Astrocyte (in vitro differentiated cells and primary cell): ENCODE data around the gene SND1. TPM values are rescaled to one million over a fixed set of nuclear protein-coding genes. Genes with fewer than 3 reads are reported as not detected.

Experiments
- DNase-seq: peaks from one replicate; pipeline ENCODE4 v3.0.0-alpha.2; 2010; ENCODE audit warnings: low read depth
- FAIRE-seq: peaks from 2 replicates; lab custom pipeline; 2011; peaks lifted over from hg19 to GRCh38; lab: Jason Lieb, UNC
- H2AFZ ChIP-seq: 2 replicates; pipeline ENCODE4 v1.6.0; 2012; ENCODE audit warnings: low read depth, low read length, inconsistent platforms
- H3K27ac ChIP-seq: 2 replicates; pipeline ENCODE4 v1.5.1; 2011; ENCODE audit warnings: low read depth, low read length, inconsistent platforms
- H3K27me3 ChIP-seq: 2 replicates; pipeline ENCODE4 v1.6.0; 2011; ENCODE audit warnings: low read length, inconsistent platforms; ENCODE audit not compliant: insufficient read depth
- H3K36me3 ChIP-seq: 2 replicates; pipeline ENCODE4 v1.5.1; 2011; ENCODE audit warnings: low read length, inconsistent platforms; ENCODE audit not compliant: insufficient read depth
- H3K4me1 ChIP-seq: 2 replicates; pipeline ENCODE4 v1.5.1; 2011; ENCODE audit warnings: low read length, inconsistent platforms; ENCODE audit not compliant: insufficient read depth
- H3K4me2 ChIP-seq: 2 replicates; pipeline ENCODE4 v1.6.0; 2012; ENCODE audit warnings: low read length, inconsistent platforms
- H3K4me3 ChIP-seq: 2 replicates; pipeline ENCODE4 v1.5.1; 2011; ENCODE audit warnings: low read depth, mild to moderate bottlenecking, low read length, inconsistent platforms; ENCODE audit not compliant: insufficient read depth
- H3K79me2 ChIP-seq: 2 replicates; pipeline ENCODE4 v1.6.0; 2012; ENCODE audit warnings: mild to moderate bottlenecking, low read length, inconsistent platforms; ENCODE audit not compliant: insufficient read depth
- H3K9ac ChIP-seq: 2 replicates; pipeline ENCODE4 v1.6.0; 2012; ENCODE audit warnings: mild to moderate bottlenecking, low read length, inconsistent platforms
- H3K9me3 ChIP-seq: 2 replicates; pipeline ENCODE4 v1.5.1; 2012; ENCODE audit warnings: low read depth, mild to moderate bottlenecking, low read length, inconsistent platforms; ENCODE audit not compliant: insufficient read depth
- H4K20me1 ChIP-seq: 2 replicates; pipeline ENCODE4 v1.6.0; 2012; ENCODE audit warnings: low read length, inconsistent platforms; ENCODE audit not compliant: insufficient read depth
- H3K27ac Mint-ChIP-seq: one replicate; pipeline ENCODE4 v1.8.0; 2021; ENCODE audit warnings: mild to moderate bottlenecking, mixed read lengths; ENCODE audit not compliant: unreplicated experiment
- H3K27me3 Mint-ChIP-seq: one replicate; pipeline ENCODE4 v1.8.0; 2021; ENCODE audit warnings: low read depth, mixed read lengths; ENCODE audit not compliant: unreplicated experiment
- H3K36me3 Mint-ChIP-seq: one replicate; pipeline ENCODE4 v1.8.0; 2021; ENCODE audit warnings: low read depth, mixed read lengths; ENCODE audit not compliant: unreplicated experiment
- H3K4me1 Mint-ChIP-seq: one replicate; pipeline ENCODE4 v1.8.0; 2021; ENCODE audit warnings: low read depth, mixed read lengths; ENCODE audit not compliant: unreplicated experiment
- H3K4me3 Mint-ChIP-seq: one replicate; pipeline ENCODE4 v1.8.0; 2021; ENCODE audit warnings: mild to moderate bottlenecking, moderate library complexity, mixed read lengths; ENCODE audit not compliant: unreplicated experiment
- H3K9me3 Mint-ChIP-seq: one replicate; pipeline ENCODE4 v1.8.0; 2021; ENCODE audit warnings: mild to moderate bottlenecking, mixed read lengths; ENCODE audit not compliant: unreplicated experiment
- CTCF ChIP-seq: IDR thresholded peaks from 2 replicates; pipeline ENCODE4 v1.5.1; 2011; ENCODE audit warnings: low read depth, mild to moderate bottlenecking, inconsistent platforms, low read length, moderate library complexity; ENCODE audit not compliant: insufficient read depth
- EZH2 ChIP-seq: IDR thresholded peaks from 2 replicates; pipeline ENCODE4 v1.6.1; 2012; ENCODE audit warnings: mild to moderate bottlenecking, low read length, inconsistent platforms; ENCODE audit not compliant: insufficient read depth
- total RNA-seq: library from RNA; stranded (reverse); gene quantifications from 2 replicates; pipeline ENCODE4 v1.2.1, GENCODE V29; 2021

SND1 gene
- total RNA-seq, 1 donor from 2014 or later = 267 TPM

- Histone ChIP-seq H3K9me3 (no peaks in the 10 kb centered on the region), H3K36me3 (peaks cover 3% of the 10 kb centered on the region), H3K79me2 (peaks cover 71% of the 10 kb centered on the region), H3K27me3 (no peaks in the 10 kb centered on the region), H3K4me1 (no peaks in the 10 kb centered on the region), H3K4me2 (no peak overlapping the region), H3K4me3 (no peak overlapping the region), H3K9ac (no peak overlapping the region), H4K20me1 (peaks cover 95% of the 10 kb centered on the region), H3K27ac (no peak overlapping the region), H2AFZ (no peak overlapping the region)
- no peaks in the 10 kb centered on the region for H3K9me3 Mint-ChIP-seq
- no peak for FAIRE-seq
- no peak for TF ChIP-seq EZH2
- no peak for TF ChIP-seq CTCF
- H3K27me3 Mint-ChIP-seq = no peaks in the 10 kb centered on the region
- peaks cover 16% of the 10 kb centered on the region for H3K36me3 Mint-ChIP-seq
- H3K4me1 Mint-ChIP-seq = peaks cover 36% of the 10 kb centered on the region
- H3K27ac Mint-ChIP-seq = peak overlapping the region; percentile 47
- H3K4me3 Mint-ChIP-seq = no peak overlapping the region
- DNase-seq = peak; percentile 67
Observed at GRCh38 chr7:127809261-127809702, 157.3 kb downstream of the SND1 start.

- Histone ChIP-seq H4K20me1 (peaks cover 95% of the 10 kb centered on the region), H3K36me3 (peaks cover 3% of the 10 kb centered on the region), H3K27me3 (no peaks in the 10 kb centered on the region), H3K9ac (no peak overlapping the region), H3K9me3 (no peaks in the 10 kb centered on the region), H3K79me2 (peaks cover 71% of the 10 kb centered on the region), H3K27ac (no peak overlapping the region), H3K4me2 (no peak overlapping the region), H3K4me3 (no peak overlapping the region), H2AFZ (no peak overlapping the region), H3K4me1 (no peaks in the 10 kb centered on the region)
- FAIRE-seq (peak; percentile 17), DNase-seq (no peak)
- Mint-ChIP-seq H3K36me3 (peaks cover 15% of the 10 kb centered on the region), H3K4me3 (no peak overlapping the region), H3K27me3 (no peaks in the 10 kb centered on the region), H3K27ac (no peak overlapping the region), H3K9me3 (no peaks in the 10 kb centered on the region), H3K4me1 (peaks cover 44% of the 10 kb centered on the region)
- TF ChIP-seq EZH2 = no peak
- no peak for TF ChIP-seq CTCF
Observed at GRCh38 chr7:127810113-127810512, 158.1 kb downstream of the SND1 start.
